Activated CD4-positive, CD25-positive, alpha-beta regulatory T cell (primary cell): Measurements from ENCODE around the gene ELOVL6.
"Not testable (repeated sequence)": the region's sequence is repeated elsewhere in the genome, so short reads cannot be mapped to it uniquely, and the experiment has no call there.

Experiments
- DNase-seq, 4 experiments: peaks; one replicate each; lab custom pipeline; 2025; lab: John Stamatoyannopoulos, UW

The ELOVL6 gene, protein sequence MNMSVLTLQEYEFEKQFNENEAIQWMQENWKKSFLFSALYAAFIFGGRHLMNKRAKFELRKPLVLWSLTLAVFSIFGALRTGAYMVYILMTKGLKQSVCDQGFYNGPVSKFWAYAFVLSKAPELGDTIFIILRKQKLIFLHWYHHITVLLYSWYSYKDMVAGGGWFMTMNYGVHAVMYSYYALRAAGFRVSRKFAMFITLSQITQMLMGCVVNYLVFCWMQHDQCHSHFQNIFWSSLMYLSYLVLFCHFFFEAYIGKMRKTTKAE

DNA sequence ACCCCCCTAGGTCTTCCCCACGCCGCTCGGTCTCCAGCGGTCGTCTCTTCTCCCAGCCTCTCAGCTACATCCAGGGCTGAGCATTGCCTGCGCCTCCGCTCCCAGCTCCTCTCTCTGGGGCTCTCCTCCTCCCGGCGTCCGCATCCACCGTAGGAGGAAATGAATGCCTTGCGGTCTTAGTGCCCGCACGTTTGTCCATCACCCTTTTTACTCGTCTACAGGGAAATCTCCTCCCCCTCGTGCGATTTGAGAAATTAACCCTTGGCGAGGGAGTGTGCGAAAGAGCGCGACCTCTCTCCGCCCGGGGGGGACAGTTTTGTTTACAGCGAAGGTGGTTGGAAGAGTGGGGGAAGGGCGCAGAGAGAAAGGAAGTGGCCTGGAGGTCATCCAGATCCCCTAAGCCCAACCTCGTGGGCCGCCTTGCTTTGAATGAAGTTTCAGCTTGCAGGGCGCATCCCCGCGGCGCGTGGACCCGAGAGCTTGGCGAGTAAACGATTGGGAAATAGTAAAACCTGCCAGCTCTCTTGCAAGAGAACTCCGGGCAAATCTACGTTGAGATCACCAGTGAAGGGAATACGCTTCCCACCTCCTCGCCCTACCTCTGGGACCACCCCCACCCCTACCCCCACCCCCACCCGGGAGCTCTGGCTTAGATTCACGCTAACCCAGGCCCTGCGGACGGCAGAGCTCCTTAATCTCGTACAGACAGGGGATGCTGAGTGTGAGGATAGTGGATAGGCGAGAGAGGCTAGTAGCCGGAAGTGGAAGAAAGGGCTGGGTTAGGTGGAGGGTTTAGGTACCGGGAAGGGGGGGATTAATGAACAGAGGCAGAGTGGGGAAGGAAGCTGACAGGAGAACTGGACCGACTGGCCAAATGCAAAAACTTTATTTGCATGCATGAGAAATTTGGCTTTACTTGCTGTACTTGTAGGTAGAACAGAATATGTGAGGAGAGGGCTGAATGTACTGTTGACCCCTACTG, at the start of gene ELOVL6:
ELOVL6 (minus strand) TSS at position 181 of the 982 bp plus-strand sequence. CDS start 280 bp downstream, outside the sequence.
- DNase-seq: peak in 1 of 4 experiments; percentile 3

DNA sequence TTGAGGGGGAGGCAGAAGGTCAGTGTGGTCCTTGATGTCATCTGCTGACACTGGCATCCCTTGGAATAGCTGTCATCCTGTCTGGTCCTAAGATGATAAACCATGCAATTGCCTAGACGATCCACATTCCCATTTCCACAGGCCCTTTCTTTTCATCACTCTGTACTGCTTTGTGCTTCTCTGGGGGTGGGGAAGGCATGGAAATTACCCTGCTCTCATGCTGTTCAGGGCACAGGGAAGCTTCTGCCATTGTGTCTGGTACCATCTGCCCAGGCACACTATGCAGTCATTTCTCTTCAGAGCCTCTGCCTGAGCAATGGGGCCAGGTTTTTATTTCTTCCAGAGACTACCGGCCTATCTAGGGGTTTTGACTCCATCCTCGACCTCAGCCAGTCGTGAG, 49.7 kb upstream of the ELOVL6 start:
- DNase-seq: no peak

DNA sequence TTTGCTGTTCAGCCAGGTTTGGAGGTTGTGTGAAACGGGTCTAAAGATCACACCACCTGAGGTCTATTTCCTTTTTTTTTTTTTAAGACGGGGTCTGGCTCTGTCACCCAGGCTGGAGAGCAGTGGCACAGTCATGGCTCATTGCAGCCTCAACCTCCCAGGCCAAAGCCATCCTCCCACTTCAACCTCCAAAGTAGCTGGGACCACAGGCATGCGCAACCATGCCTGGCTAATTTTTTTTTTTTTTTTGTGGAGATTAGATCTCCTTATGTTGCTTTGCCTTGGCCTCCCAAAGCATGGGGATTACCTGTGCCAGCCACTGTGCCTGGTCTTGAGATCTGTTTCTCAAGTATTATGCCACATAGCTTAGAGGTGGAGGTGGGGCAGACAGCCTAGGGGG, 49.2 kb upstream of the ELOVL6 start:
- DNase-seq: no peak

DNA sequence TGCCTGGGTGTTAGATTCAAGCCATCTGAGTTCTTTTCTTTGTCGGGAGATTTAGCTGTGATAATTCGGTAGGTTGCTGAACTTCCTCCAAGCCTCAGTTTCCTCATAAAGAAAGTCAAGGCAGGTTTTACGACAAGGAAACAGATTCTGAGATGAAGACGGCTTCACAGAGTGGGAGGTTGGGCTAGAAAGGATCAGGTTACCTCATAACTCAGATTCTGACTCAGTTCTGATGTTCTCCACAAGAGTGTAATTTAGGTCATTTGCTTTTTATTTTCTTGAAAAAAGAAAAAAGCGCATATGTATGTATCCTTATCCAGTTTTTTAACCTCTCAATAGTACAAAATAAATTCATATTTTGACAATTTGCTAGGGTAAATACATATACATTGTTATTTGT, 47.2 kb upstream of the ELOVL6 start:
- DNase-seq: no peak

- DNase-seq: no peak
Measured at GRCh38 chr4:110236324-110236723, 37.9 kb upstream of the ELOVL6 start.

GRCh38 chr4:110233581-110233980, 35.2 kb upstream of the ELOVL6 start:
- not testable (repeated sequence) for DNase-seq

GRCh38 chr4:110231869-110232268, 33.5 kb upstream of the ELOVL6 start:
- DNase-seq: no peak

GRCh38 chr4:110229266-110229665, 30.9 kb upstream of the ELOVL6 start:
- no peak for DNase-seq

DNA sequence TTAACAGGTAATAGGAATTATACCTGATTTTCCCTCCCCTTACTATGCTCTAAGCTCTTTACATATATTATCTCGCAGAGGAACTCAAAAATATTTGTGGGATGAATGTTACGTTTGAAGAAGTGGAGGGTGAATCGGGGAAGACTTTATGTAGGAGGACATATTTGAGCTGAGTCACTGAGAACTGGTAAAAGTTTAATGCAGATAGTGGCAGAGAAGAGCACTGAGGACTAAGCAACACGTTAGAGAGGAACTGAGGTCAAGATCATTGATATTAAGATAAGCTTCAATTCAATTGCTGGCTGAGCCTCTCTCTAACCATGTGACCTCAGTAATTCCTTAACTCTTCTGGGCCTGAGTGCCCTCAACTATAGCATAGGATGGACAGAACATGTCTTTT, 26.4 kb upstream of the ELOVL6 start:
- DNase-seq: no peak

DNA sequence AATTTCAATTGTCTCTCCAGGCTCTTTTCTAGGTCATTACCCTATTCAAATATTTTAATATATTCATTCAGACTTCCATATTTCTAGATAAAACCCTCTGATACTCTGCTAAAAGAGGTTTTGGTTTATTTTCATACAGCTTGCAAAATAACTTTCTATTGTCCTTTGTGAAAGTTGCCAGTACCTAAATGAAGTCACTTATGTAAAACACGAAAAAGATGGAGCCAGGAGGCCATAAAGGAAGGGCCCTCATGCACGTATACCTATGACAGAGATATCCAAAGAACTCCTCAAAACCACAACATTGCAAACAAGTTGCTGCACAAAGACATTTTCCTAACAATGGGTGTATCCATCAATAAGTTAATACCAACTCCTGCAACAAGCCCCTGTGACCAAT, 25.7 kb upstream of the ELOVL6 start:
- DNase-seq: no peak

DNA sequence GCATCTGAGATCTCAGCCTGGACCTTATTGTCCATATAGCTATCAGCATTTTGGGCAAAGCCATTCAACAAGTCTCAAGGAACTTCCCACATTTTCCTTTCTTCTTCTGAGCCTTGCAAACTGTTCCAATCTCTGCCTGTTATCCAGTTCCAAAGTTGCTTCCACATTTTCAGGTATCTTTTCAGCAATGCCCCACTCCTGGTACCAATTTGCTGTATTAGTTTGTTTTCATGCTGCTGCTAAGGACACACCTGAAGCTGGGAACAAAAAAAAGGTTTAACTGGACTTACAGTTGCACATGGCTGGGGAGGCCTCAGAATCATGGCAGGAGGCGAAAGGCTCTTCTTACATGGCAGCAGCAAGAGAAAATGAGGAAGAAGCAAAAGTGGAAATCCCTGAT, 20.5 kb upstream of the ELOVL6 start:
- not testable (repeated sequence) for DNase-seq

- DNase-seq: not testable (repeated sequence)
Measured at GRCh38 chr4:110217181-110217580, 18.8 kb upstream of the ELOVL6 start.

DNA sequence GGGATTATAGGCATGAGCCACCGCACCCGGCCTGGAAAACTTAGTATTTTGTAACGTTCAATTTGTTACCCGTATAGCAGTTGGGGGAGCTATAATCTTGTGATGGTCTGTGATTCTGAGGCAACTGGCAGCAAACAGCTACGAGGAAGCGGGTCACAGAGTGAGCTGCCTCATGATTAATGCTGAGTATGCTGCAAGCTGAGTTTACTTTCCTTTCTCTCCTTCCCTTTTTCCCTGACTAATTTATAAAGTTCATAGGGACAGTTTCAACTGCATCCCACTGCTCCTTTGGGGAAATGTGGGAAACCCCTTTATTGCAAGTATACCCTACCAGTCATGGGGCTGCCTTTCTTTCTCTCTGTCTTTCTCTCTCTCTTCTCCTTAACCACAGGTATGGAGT, 17.7 kb upstream of the ELOVL6 start:
- DNase-seq: no peak

- no peak for DNase-seq
Measured at GRCh38 chr4:110211770-110212061, 13.3 kb upstream of the ELOVL6 start.

DNA sequence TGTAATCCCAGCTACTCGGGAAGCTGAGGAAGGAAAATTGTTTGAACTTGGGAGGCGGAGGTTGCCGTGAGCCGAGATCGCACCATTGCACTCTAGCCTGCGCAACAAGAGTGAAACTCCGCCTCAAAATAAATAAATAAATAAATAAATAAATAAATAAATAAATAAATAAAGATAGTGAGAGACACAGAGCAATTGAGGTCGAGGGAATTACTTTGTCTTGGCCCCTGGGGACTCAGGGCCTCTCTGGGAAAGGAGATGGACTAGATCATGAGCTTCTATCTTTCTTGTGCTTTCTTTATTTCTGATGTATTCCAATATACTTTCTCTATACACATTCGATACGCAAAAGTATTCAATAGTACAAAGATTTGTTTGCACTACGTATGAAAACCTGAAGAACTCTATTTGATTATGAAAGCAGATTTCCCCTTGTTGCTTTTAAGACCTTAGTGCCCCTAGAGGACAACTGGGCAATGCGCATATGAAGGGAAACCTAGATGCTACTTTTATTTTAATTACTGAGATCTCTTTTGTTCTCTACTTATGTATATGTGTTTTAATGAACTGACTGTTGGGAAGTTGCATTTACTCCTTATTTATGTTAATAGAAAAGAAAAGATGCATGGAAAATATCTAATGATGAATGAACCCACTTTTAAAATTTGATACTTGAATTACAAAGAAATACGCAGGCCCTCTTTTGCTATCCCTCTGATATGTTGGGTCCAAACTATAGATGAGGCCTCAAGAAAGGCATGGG, 12.8 kb upstream of the ELOVL6 start:
- DNase-seq: peak in 1 of 4 experiments; percentile 1

GRCh38 chr4:110208419-110208818, 10.0 kb upstream of the ELOVL6 start:
- no peak for DNase-seq

GRCh38 chr4:110207233-110207632, 8.8 kb upstream of the ELOVL6 start:
- DNase-seq: no peak

GRCh38 chr4:110202024-110202423, 3.6 kb upstream of the ELOVL6 start:
- no peak for DNase-seq

GRCh38 chr4:110201502-110201901, 3.1 kb upstream of the ELOVL6 start:
- DNase-seq: no peak

GRCh38 chr4:110200689-110201088, 2.3 kb upstream of the ELOVL6 start:
- DNase-seq: no peak

- no peak for DNase-seq
Measured at GRCh38 chr4:110198049-110198434, 373 bp downstream of the ELOVL6 start.

DNA sequence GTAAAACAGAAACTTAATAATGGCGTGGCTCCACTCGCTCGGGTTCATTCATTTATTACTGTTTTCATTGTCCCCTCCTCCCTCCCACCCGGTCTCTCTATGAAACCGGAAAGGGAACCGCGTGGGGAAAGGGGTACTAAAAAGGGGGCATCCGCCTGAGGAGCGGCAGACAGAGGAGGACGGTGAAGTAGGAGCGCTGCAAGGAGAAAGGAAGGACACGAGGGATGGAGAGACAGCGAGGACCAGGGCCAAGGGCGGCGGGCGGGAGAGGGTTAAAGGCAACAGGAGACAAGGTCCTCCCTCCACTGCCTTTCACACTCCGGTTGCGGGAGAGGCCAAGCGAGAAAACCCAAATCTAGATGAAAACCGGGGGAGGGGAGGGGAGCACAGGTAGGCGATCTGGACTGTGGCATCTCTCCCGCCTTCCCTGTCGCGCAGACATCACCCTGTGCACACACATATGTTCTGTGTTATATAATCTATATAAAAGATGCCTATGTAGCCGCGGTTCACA, 829 bp downstream of the ELOVL6 start:
- DNase-seq: peak in 2 of 4 experiments; percentile 3 to 5
